ENCODE results near the gene VEZT.
"Not testable (repeated sequence)": the region's sequence is repeated elsewhere in the genome, so short reads cannot be mapped to it uniquely, and the experiment has no call there.

The VEZT gene

GRCh38 chr12:95298916-95299315 lies 81.3 kb downstream of the VEZT start:
- Mint-ChIP-seq H3K36me3 (ENCODE audit: low read depth) (peaks cover 54% of the 10 kb centered on the region), H3K4me1 (no peaks in the 10 kb centered on the region), H3K4me3 (no peak overlapping the region), H3K27me3 (ENCODE audit: low read depth) (no peaks in the 10 kb centered on the region), H3K27ac (no peak overlapping the region), H3K9me3 (no peaks in the 10 kb centered on the region)
- TF ChIP-seq CTCF (IDR thresholded peaks at IDR 0.05; ENCODE audit: unreplicated experiment in 3 of 3) = no peak

- no peaks in the 10 kb centered on the region for H3K27me3 Mint-ChIP-seq (ENCODE audit: low read depth)
Observed at GRCh38 chr12:95300286-95300685, 82.7 kb downstream of the VEZT start.

GRCh38 chr12:95303476-95303875 lies 85.9 kb downstream of the VEZT start:
- Mint-ChIP-seq H3K9me3 (no peaks in the 10 kb centered on the region), H3K27ac (no peak overlapping the region), H3K4me3 (no peak overlapping the region), H3K36me3 (ENCODE audit: low read depth) (peaks cover 46% of the 10 kb centered on the region), H3K27me3 (ENCODE audit: low read depth) (no peaks in the 10 kb centered on the region), H3K4me1 (no peaks in the 10 kb centered on the region)
- no peak for TF ChIP-seq CTCF (IDR thresholded peaks at IDR 0.05; ENCODE audit: unreplicated experiment in 3 of 3)

More at GRCh38 chr12:95300286-95300685, 82.7 kb downstream of the VEZT start:
- Mint-ChIP-seq H3K36me3 (ENCODE audit: low read depth) (peaks cover 58% of the 10 kb centered on the region), H3K27ac (no peak overlapping the region), H3K4me3 (no peak overlapping the region), H3K4me1 (no peaks in the 10 kb centered on the region), H3K9me3 (no peaks in the 10 kb centered on the region)
- no peak for TF ChIP-seq CTCF (IDR thresholded peaks at IDR 0.05; ENCODE audit: unreplicated experiment in 3 of 3)

GRCh38 chr12:95304673-95305198 lies 87.1 kb downstream of the VEZT start:
- no peak overlapping the region for H3K27ac Mint-ChIP-seq
- no peaks in the 10 kb centered on the region for H3K4me1 Mint-ChIP-seq
- H3K9me3 Mint-ChIP-seq = no peaks in the 10 kb centered on the region
- H3K27me3 Mint-ChIP-seq (ENCODE audit: low read depth) = no peaks in the 10 kb centered on the region
- no peak for TF ChIP-seq CTCF (IDR thresholded peaks at IDR 0.05; ENCODE audit: unreplicated experiment in 3 of 3)
- H3K4me3 Mint-ChIP-seq = no peak overlapping the region
- H3K36me3 Mint-ChIP-seq (ENCODE audit: low read depth) = peaks cover 46% of the 10 kb centered on the region

GRCh38 chr12:95312656-95313055 lies 95.0 kb downstream of the VEZT start:
- TF ChIP-seq CTCF (IDR thresholded peaks at IDR 0.05; ENCODE audit: unreplicated experiment in 3 of 3) = no peak
- Mint-ChIP-seq H3K36me3 (ENCODE audit: low read depth) (peaks cover 27% of the 10 kb centered on the region), H3K27ac (no peak overlapping the region), H3K27me3 (ENCODE audit: low read depth) (no peaks in the 10 kb centered on the region), H3K9me3 (no peaks in the 10 kb centered on the region), H3K4me1 (peaks cover 7% of the 10 kb centered on the region), H3K4me3 (no peak overlapping the region)

- not testable (repeated sequence) for H3K9me3 Mint-ChIP-seq; H3K4me3 Mint-ChIP-seq; H3K27me3 Mint-ChIP-seq (ENCODE audit: low read depth)
- H3K36me3 Mint-ChIP-seq (ENCODE audit: low read depth) = peaks cover 11% of the 10 kb centered on the region
- H3K4me1 Mint-ChIP-seq = peaks cover 19% of the 10 kb centered on the region
- H3K27ac Mint-ChIP-seq = peak overlapping the region in 1 of 3 experiments; percentile 14
Observed at GRCh38 chr12:95314756-95315155, 97.1 kb downstream of the VEZT start.
